Vagina (tissue), 2 donors: ENCODE data around the gene SRRM2. TPM values are rescaled to one million over a fixed set of nuclear protein-coding genes. Genes with fewer than 3 reads are reported as not detected.

ENCODE experiments used
- DNase-seq, 2 donors: peaks; one replicate each; pipeline ENCODE4 v3.0.0-alpha.2; 2017; ENCODE audit errors: extremely low spot score in 2 of 2
- H3K27ac ChIP-seq: fragments of 200-600 bp; sonication (generic); one replicate; pipeline ENCODE4 v1.5.1; 2019
- H3K27me3 ChIP-seq: fragments of 200-600 bp; sonication (generic); one replicate; pipeline ENCODE4 v1.5.1; 2019
- H3K36me3 ChIP-seq, 2 donors: fragments of 200-600 bp; sonication (generic); one replicate each; pipeline ENCODE4 v1.5.1; 2017 to 2019
- H3K4me1 ChIP-seq: fragments of 200-600 bp; sonication (generic); one replicate; pipeline ENCODE4 v1.5.1; 2019
- H3K4me3 ChIP-seq, 2 donors: fragments of 200-600 bp; sonication (generic); 1 replicate in 1 of 2; 2 replicates in 1 of 2; pipeline ENCODE4 v1.5.1; 2016 to 2019
- H3K9me3 ChIP-seq: fragments of 200-600 bp; sonication (generic); one replicate; pipeline ENCODE4 v1.5.1; 2019
- POLR2A ChIP-seq, 2 donors: fragments of 450-650 bp; IDR thresholded peaks; one replicate each; pipeline ENCODE4 v1.6.1; 2017; ENCODE audit warnings: antibody characterized with exemption in 2 of 2, mild to moderate bottlenecking in 2 of 2, moderate library complexity in 2 of 2
- POLR2AphosphoS5 ChIP-seq, 2 donors: sonication (generic); formaldehyde crosslinking; IDR thresholded peaks; one replicate each; pipeline ENCODE4 v1.9.0; 2017; ENCODE audit warnings: antibody characterized with exemption in 2 of 2, mild to moderate bottlenecking in 2 of 2, low read depth in 1 of 2; ENCODE audit not compliant: insufficient read depth in 1 of 2
- intact Hi-C: fragments of 100-400 bp; cut with DNase I; formaldehyde crosslinking; loops from one replicate; pipeline ENCODE4 v1.15.1; 2023
- total RNA-seq: library from RNA; depleted of rRNA; stranded (reverse); fragments of >200 nt; gene quantifications from one replicate; pipeline ENCODE4 v1.2.3, GENCODE V29; 2016
- TF ChIP-seq, protein P1 (sequence below), 3 experiments: fragments of 450-650 bp in 2 of 3; fragments of 200-600 bp in 1 of 3; sonication (generic) in 1 of 3; IDR thresholded peaks; one replicate each; pipeline ENCODE4 v1.5.1; 2017 to 2019; ENCODE audit warnings: antibody characterized with exemption in 3 of 3, mild to moderate bottlenecking in 2 of 3, moderate library complexity in 2 of 3

The SRRM2 gene
- total RNA-seq, 1 donor from 2014 or later: 534 TPM

DNA sequence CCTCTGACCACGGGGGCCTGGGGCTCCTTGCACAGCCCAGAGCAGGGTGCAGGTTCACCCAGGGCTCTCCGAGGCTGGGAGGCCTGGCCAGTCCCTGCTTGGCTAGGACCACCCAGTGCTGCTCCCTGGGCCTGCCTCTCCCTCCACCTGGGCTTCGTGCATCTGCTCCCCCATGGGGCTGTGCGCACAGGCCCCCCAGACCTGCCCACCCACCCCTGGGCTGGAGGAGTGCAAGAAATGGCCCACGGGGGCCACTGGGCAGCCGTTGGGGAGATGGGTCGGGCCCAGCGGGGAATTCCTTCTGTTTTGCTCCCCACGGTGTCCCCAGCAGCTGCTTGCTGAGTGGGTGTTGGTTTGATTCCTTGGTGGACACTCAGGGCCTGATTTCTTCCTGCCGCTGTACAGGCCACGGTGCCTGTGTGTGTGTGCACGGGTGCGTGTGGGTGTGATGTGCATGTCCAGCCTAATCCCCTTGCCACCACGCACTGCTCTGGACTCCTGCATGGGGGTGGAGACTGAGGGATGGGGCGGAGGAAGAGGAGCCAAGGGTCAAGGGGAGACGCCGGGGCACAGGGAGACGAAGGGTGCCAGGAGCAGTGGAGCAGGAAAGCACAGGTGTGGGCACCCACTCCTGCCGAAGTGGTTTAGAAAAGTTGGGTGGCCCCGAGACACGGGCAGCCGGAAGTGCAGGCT, 40.9 kb upstream of the SRRM2 start:
- H3K27me3 ChIP-seq: no peaks in the 10 kb centered on the region
- peaks cover 0 to 21% of the 10 kb centered on the region in 2 donors for H3K36me3 ChIP-seq
- DNase-seq: no peak
- no peaks in the 10 kb centered on the region for H3K9me3 ChIP-seq
- intact Hi-C loops: no loop called here
- no peak overlapping the region for H3K27ac ChIP-seq
- peaks cover 6% of the 10 kb centered on the region for H3K4me1 ChIP-seq
- TF ChIP-seq, protein P1, sequence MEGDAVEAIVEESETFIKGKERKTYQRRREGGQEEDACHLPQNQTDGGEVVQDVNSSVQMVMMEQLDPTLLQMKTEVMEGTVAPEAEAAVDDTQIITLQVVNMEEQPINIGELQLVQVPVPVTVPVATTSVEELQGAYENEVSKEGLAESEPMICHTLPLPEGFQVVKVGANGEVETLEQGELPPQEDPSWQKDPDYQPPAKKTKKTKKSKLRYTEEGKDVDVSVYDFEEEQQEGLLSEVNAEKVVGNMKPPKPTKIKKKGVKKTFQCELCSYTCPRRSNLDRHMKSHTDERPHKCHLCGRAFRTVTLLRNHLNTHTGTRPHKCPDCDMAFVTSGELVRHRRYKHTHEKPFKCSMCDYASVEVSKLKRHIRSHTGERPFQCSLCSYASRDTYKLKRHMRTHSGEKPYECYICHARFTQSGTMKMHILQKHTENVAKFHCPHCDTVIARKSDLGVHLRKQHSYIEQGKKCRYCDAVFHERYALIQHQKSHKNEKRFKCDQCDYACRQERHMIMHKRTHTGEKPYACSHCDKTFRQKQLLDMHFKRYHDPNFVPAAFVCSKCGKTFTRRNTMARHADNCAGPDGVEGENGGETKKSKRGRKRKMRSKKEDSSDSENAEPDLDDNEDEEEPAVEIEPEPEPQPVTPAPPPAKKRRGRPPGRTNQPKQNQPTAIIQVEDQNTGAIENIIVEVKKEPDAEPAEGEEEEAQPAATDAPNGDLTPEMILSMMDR (IDR thresholded peaks at IDR 0.05): no peak
- TF ChIP-seq POLR2A (IDR thresholded peaks at IDR 0.05) (no peak), POLR2AphosphoS5 (IDR thresholded peaks at IDR 0.05; ENCODE audit: insufficient read depth in 1 of 2, low read depth in 1 of 2) (no peak)
- H3K4me3 ChIP-seq: no peak overlapping the region

DNA sequence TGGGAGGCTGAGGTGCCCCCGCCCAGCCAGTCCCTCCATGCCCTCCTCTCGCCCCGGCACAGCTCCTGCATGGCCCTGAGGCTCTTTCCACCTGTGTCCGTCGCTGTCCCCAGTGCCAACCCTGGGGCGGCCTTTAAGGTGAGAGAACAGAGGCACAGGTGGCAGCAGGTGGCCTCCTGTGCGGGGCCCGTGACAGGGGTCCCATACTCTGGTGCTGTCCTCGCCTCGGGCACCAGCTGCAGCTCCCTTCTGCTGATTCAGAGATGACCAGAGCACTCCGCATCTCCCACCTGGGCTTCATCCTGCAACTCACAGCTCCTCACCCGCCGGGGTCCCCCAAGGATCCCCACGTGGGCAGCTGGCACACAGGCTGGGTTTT, 40.4 kb upstream of the SRRM2 start:
- H3K9me3 ChIP-seq: no peaks in the 10 kb centered on the region
- no peak overlapping the region for H3K4me3 ChIP-seq
- no peak for DNase-seq
- peaks cover 6% of the 10 kb centered on the region for H3K4me1 ChIP-seq
- H3K36me3 ChIP-seq: peaks cover 0 to 17% of the 10 kb centered on the region in 2 donors
- TF ChIP-seq POLR2A (IDR thresholded peaks at IDR 0.05): no peak
- TF ChIP-seq POLR2AphosphoS5 (IDR thresholded peaks at IDR 0.05; ENCODE audit: insufficient read depth in 1 of 2, low read depth in 1 of 2): no peak
- TF ChIP-seq, protein P1 (IDR thresholded peaks at IDR 0.05): no peak
- intact Hi-C loops: no loop called here
- H3K27ac ChIP-seq: no peak overlapping the region
- H3K27me3 ChIP-seq: no peaks in the 10 kb centered on the region

DNA sequence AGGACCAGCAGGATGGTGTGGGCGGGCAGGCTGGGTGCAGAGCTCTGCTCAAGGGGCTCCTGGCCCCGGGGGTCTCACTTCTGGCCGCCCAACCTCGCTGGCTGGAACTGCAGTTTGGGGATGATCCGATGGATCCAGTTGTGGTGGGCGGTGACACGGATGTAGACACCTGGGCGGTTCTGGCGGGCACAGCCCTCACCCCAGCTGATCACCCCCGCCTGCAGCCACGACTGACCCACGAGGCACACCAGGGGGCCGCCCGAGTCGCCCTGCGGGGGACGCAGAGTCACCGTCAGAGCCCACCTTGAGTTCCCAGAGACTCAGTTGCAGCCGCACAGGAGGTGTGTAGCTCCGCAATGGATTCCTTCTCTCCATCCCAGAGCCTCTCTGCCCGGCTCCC, 39.9 kb upstream of the SRRM2 start:
- Histone ChIP-seq H3K27me3 (no peaks in the 10 kb centered on the region), H3K4me3 (no peak overlapping the region), H3K27ac (no peak overlapping the region), H3K4me1 (peaks cover 6% of the 10 kb centered on the region), H3K9me3 (no peaks in the 10 kb centered on the region), H3K36me3 (peaks cover 0 to 12% of the 10 kb centered on the region in 2 donors)
- DNase-seq: no peak
- TF ChIP-seq, protein P1 (IDR thresholded peaks at IDR 0.05): no peak
- no peak for TF ChIP-seq POLR2AphosphoS5 (IDR thresholded peaks at IDR 0.05; ENCODE audit: insufficient read depth in 1 of 2, low read depth in 1 of 2)
- no peak for TF ChIP-seq POLR2A (IDR thresholded peaks at IDR 0.05)
- intact Hi-C loops: no loop called here

DNA sequence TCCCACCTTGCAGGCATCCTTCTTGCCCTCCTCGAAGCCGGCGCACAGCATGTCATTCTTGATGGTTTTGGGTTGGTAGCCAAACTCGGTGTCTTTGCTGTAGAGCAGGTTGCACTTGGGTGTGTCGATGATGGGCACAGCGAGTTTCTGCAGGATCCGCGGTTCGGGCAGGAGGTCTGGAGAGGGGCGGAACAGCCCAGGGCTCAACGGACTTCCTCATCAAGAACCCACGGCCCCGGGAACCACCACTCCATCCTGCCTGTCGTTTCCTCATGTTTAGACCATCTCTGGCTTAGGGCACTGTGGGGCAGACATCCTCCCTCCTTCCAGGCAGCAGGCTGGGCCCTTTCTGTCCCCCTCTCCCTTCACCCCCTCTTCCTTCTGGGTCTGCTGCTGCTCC, 38.9 kb upstream of the SRRM2 start:
- TF ChIP-seq POLR2AphosphoS5 (IDR thresholded peaks at IDR 0.05; ENCODE audit: insufficient read depth in 1 of 2, low read depth in 1 of 2) (no peak), POLR2A (IDR thresholded peaks at IDR 0.05) (no peak)
- TF ChIP-seq, protein P1 (IDR thresholded peaks at IDR 0.05): no peak
- intact Hi-C loops: no loop called here
- DNase-seq: no peak

DNA sequence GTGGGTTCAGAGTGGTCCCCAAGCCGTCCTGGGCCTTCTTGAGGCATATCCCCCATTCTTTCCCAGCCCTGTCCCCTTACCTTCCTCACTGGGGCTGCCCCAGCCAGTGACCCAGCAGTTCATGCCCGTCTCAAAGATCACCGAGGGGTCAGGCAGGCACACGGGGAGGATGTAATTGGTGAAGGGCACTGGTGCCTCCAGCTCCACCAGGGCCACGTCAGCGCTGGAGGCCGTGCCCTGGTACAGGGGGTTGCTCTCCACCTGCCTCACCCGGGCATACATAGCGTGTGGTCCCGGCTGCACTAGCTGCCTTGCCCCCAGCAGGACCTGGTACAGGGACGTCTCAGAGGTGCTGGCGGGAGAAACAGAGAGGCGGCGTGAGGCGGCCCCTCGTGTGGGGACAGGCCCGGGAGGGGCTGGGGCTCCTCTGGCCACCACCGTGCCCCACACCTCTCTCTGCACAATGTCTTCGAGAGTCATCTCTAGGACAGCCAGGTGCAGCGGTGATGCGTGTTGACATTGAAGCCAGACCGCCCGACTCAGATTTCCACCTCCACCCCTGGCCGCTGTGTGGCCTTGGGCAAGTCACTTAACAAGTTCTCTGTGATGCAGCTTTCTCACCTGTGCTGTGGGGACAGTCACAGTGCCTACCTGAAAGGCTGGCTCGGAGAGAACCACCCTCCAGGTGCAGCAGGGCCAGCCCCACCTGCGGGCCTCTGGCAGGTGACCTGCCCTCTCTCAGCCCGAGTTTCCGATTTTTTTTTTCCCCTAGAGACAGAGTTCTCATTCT, 38.3 kb upstream of the SRRM2 start:
- intact Hi-C loops: no loop called here
- no peak overlapping the region for H3K27ac ChIP-seq
- no peaks in the 10 kb centered on the region for H3K36me3 ChIP-seq
- H3K4me1 ChIP-seq: peaks cover 6% of the 10 kb centered on the region
- H3K9me3 ChIP-seq: no peaks in the 10 kb centered on the region
- TF ChIP-seq POLR2AphosphoS5 (IDR thresholded peaks at IDR 0.05; ENCODE audit: insufficient read depth in 1 of 2, low read depth in 1 of 2): no peak
- no peak for TF ChIP-seq POLR2A (IDR thresholded peaks at IDR 0.05)
- TF ChIP-seq, protein P1 (IDR thresholded peaks at IDR 0.05): no peak
- H3K4me3 ChIP-seq: no peak overlapping the region
- DNase-seq: no peak
- H3K27me3 ChIP-seq: no peaks in the 10 kb centered on the region

More for the DNA sequence above, 38.9 kb upstream of the SRRM2 start:
- no peaks in the 10 kb centered on the region for H3K9me3 ChIP-seq
- peaks cover 0 to 3% of the 10 kb centered on the region in 2 donors for H3K36me3 ChIP-seq
- no peaks in the 10 kb centered on the region for H3K27me3 ChIP-seq
- H3K27ac ChIP-seq: no peak overlapping the region
- H3K4me1 ChIP-seq: peaks cover 6% of the 10 kb centered on the region
- H3K4me3 ChIP-seq: no peak overlapping the region
